Osteoblast (primary cell): ENCODE results near the gene PWWP2B. TPM values are rescaled to one million over a fixed set of nuclear protein-coding genes. Genes with fewer than 3 reads are reported as not detected.
A peak's percentile ranks its signal among the peaks of the same experiment; 100 is the strongest.
"Not testable (repeated sequence)": the region's sequence is repeated elsewhere in the genome, so short reads cannot be mapped to it uniquely, and the experiment has no call there.

Source experiments
- DNase-seq: peaks from one replicate; pipeline ENCODE4 v3.0.0; 2011; ENCODE audit warnings: low spot score, mixed read lengths; ENCODE audit not compliant: insufficient read length; ENCODE audit errors: missing footprints
- H2AFZ ChIP-seq: 2 replicates; pipeline ENCODE4 v1.6.0; 2011; ENCODE audit warnings: mild to moderate bottlenecking, low read length
- H3K27ac ChIP-seq: 2 replicates; pipeline ENCODE4 v1.5.1; 2011; ENCODE audit warnings: mild to moderate bottlenecking, low read depth, low read length, moderate library complexity
- H3K27me3 ChIP-seq: 2 replicates; pipeline ENCODE4 v1.6.0; 2012; ENCODE audit warnings: mild to moderate bottlenecking, control low read depth, inconsistent platforms, low read length, moderate library complexity; ENCODE audit not compliant: insufficient read depth
- H3K36me3 ChIP-seq: 2 replicates; pipeline ENCODE4 v1.5.1; 2011; ENCODE audit warnings: mild to moderate bottlenecking, low read length, control low read depth, moderate library complexity; ENCODE audit not compliant: insufficient read depth
- H3K4me1 ChIP-seq: 2 replicates; pipeline ENCODE4 v1.5.1; 2011; ENCODE audit warnings: mild to moderate bottlenecking, low read length, control low read depth, moderate library complexity; ENCODE audit not compliant: insufficient read depth
- H3K4me2 ChIP-seq: 2 replicates; pipeline ENCODE4 v1.6.0; 2011; ENCODE audit warnings: mild to moderate bottlenecking, low read length; ENCODE audit not compliant: insufficient read depth
- H3K4me3 ChIP-seq: fragments of 200-600 bp; sonication (generic); 3 replicates; pipeline ENCODE4 v1.5.1; 2012; ENCODE audit warnings: mild to moderate bottlenecking, low read length, inconsistent platforms; ENCODE audit not compliant: insufficient read depth
- H3K79me2 ChIP-seq: 2 replicates; pipeline ENCODE4 v1.6.0; 2012; ENCODE audit warnings: mild to moderate bottlenecking, low read length, control low read depth, inconsistent platforms; ENCODE audit not compliant: insufficient read depth
- H3K9me3 ChIP-seq: 2 replicates; pipeline ENCODE4 v1.5.1; 2011; ENCODE audit warnings: low read depth, low read length, control low read depth
- H4K20me1 ChIP-seq: 2 replicates; pipeline ENCODE4 v1.6.0; 2012; ENCODE audit warnings: mild to moderate bottlenecking, low read length, control low read depth; ENCODE audit not compliant: insufficient read depth
- CTCF ChIP-seq: IDR thresholded peaks from 2 replicates; pipeline ENCODE4 v1.5.1; 2011; ENCODE audit warnings: mild to moderate bottlenecking, low read depth, low read length, moderate library complexity; ENCODE audit errors: extremely low read depth
- total RNA-seq: library from RNA; depleted of rRNA; stranded (reverse); fragments of >200 nt; gene quantifications from 2 replicates; pipeline ENCODE4 v1.2.3, GENCODE V29; 2012

PWWP2B gene
- total RNA-seq, 1 donor: 18.5 TPM

- peak; percentile 59 for DNase-seq
- Histone ChIP-seq H4K20me1 (no peaks in the 10 kb centered on the region), H2AFZ (no peak overlapping the region), H3K79me2 (no peaks in the 10 kb centered on the region), H3K27me3 (no peaks in the 10 kb centered on the region), H3K4me1 (no peaks in the 10 kb centered on the region), H3K9me3 (no peaks in the 10 kb centered on the region), H3K4me3 (no peak overlapping the region), H3K4me2 (no peak overlapping the region), H3K27ac (no peak overlapping the region), H3K36me3 (no peaks in the 10 kb centered on the region)
- TF ChIP-seq CTCF: no peak
Measured at GRCh38 chr10:132375116-132375794, 21.7 kb upstream of the PWWP2B start.

DNA sequence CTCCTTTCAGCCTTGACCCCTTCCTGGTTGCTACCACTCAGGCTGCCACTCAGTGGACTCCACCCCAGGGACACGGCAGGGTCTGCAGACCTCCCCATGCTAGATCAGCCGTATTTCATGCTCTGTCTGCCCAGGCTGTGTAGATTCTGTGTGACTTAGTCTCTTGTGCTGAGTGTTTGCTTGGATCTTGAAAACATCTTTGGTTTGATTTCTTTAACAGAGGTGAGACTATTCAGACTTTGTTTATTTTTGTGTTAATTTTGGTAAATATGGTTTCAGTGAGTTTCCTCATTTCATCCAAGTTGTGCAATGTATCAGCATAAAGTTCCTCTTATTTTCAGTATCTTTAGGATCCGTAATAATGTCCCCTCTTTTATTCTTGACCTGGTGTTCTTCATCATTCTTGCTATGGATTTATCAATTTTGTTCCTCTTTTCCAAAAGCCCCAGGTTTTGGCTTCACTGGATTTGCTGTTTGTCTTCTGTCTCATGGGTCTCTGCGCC is 21.2 kb upstream of the PWWP2B start:
- Histone ChIP-seq H4K20me1 (no peaks in the 10 kb centered on the region), H2AFZ (no peak overlapping the region), H3K79me2 (no peaks in the 10 kb centered on the region), H3K9me3 (no peaks in the 10 kb centered on the region), H3K4me2 (no peak overlapping the region), H3K36me3 (no peaks in the 10 kb centered on the region), H3K27ac (no peak overlapping the region), H3K27me3 (no peaks in the 10 kb centered on the region), H3K4me1 (no peaks in the 10 kb centered on the region), H3K4me3 (no peak overlapping the region)
- TF ChIP-seq CTCF: no peak
- no peak for DNase-seq

- no peaks in the 10 kb centered on the region for H3K4me1 ChIP-seq
- TF ChIP-seq CTCF: no peak
Measured at GRCh38 chr10:132376394-132376851, 20.6 kb upstream of the PWWP2B start.

GRCh38 chr10:132377326-132377725 is 19.7 kb upstream of the PWWP2B start:
- no peaks in the 10 kb centered on the region for H3K27me3 ChIP-seq
- no peak for TF ChIP-seq CTCF
- no peak overlapping the region for H2AFZ ChIP-seq
- no peaks in the 10 kb centered on the region for H3K9me3 ChIP-seq
- H3K4me1 ChIP-seq: no peaks in the 10 kb centered on the region
- H3K27ac ChIP-seq: no peak overlapping the region
- no peaks in the 10 kb centered on the region for H3K79me2 ChIP-seq
- H3K4me3 ChIP-seq: no peak overlapping the region
- H3K36me3 ChIP-seq: no peaks in the 10 kb centered on the region
- H3K4me2 ChIP-seq: no peak overlapping the region
- peak; percentile 58 for DNase-seq
- H4K20me1 ChIP-seq: no peaks in the 10 kb centered on the region

More at GRCh38 chr10:132376394-132376851, 20.6 kb upstream of the PWWP2B start:
- no peaks in the 10 kb centered on the region for H3K9me3 ChIP-seq
- no peak overlapping the region for H2AFZ ChIP-seq
- peak; percentile 44 for DNase-seq
- no peaks in the 10 kb centered on the region for H3K79me2 ChIP-seq
- H3K27ac ChIP-seq: no peak overlapping the region
- no peaks in the 10 kb centered on the region for H3K27me3 ChIP-seq
- H3K36me3 ChIP-seq: no peaks in the 10 kb centered on the region
- no peak overlapping the region for H3K4me3 ChIP-seq
- no peak overlapping the region for H3K4me2 ChIP-seq
- H4K20me1 ChIP-seq: no peaks in the 10 kb centered on the region

- H3K4me1 ChIP-seq, H3K36me3 ChIP-seq, H3K9me3 ChIP-seq, H2AFZ ChIP-seq, DNase-seq, H3K4me3 ChIP-seq, H3K27me3 ChIP-seq, H3K27ac ChIP-seq, H4K20me1 ChIP-seq, H3K79me2 ChIP-seq, H3K4me2 ChIP-seq: not testable (repeated sequence)
Measured at GRCh38 chr10:132379026-132379425, 18.0 kb upstream of the PWWP2B start.

GRCh38 chr10:132380986-132381385 is 16.0 kb upstream of the PWWP2B start:
- not testable (repeated sequence) for H3K4me2 ChIP-seq, H3K79me2 ChIP-seq, H3K27me3 ChIP-seq, H3K36me3 ChIP-seq, H2AFZ ChIP-seq, H3K4me3 ChIP-seq, H3K4me1 ChIP-seq, H4K20me1 ChIP-seq, H3K27ac ChIP-seq, DNase-seq, H3K9me3 ChIP-seq
